GM12878 (cell line): ENCODE measurements around the gene TRIP6. TPM values are rescaled to one million over a fixed set of nuclear protein-coding genes. Genes with fewer than 3 reads are reported as not detected.
A peak's percentile ranks its signal among the peaks of the same experiment; 100 is the strongest.

ENCODE experiments used
- CREM ChIP-seq: IDR thresholded peaks from 2 replicates; pipeline ENCODE4 v1.6.1; 2014; ENCODE audit warnings: antibody characterized with exemption, low read depth
- DPF2 ChIP-seq: fragments of 450-650 bp; IDR thresholded peaks from 2 replicates; pipeline ENCODE4 v1.6.1; 2017; ENCODE audit warnings: mild to moderate bottlenecking
- ETV6 ChIP-seq, 2 experiments: fragments of 450-650 bp in 1 of 2; IDR thresholded peaks in 1 of 2; conservative IDR thresholded peaks in 1 of 2; 2 replicates each; pipeline ENCODE4 v1.6.1; 2014; ENCODE audit warnings: antibody characterized with exemption in 1 of 2, borderline replicate concordance in 1 of 2, low read depth in 1 of 2, mild to moderate bottlenecking in 1 of 2, moderate library complexity in 1 of 2
- LARP7 ChIP-seq: fragments of 450-650 bp; IDR thresholded peaks from 2 replicates; pipeline ENCODE4 v1.6.1; 2017; ENCODE audit warnings: mild to moderate bottlenecking
- MYC ChIP-seq: IDR thresholded peaks from 2 replicates; pipeline ENCODE4 v1.6.1; 2011; ENCODE audit warnings: mild to moderate bottlenecking, low read length, moderate library complexity, inconsistent platforms; ENCODE audit not compliant: insufficient read depth, insufficient replicate concordance, insufficient read length, severe bottlenecking
- NBN ChIP-seq: fragments of 450-650 bp; IDR thresholded peaks from 2 replicates; pipeline ENCODE4 v1.6.1; 2016
- PML ChIP-seq: IDR thresholded peaks from 2 replicates; pipeline ENCODE4 v1.6.1; 2012; ENCODE audit warnings: low read length, inconsistent platforms
- POLR2A ChIP-seq: IDR thresholded peaks from 2 replicates; pipeline ENCODE4 v1.6.1; 2011; ENCODE audit warnings: low read depth, mild to moderate bottlenecking, low read length
- RAD51 ChIP-seq: fragments of 450-650 bp; IDR thresholded peaks from 2 replicates; pipeline ENCODE4 v1.6.1; 2016; ENCODE audit warnings: moderate library complexity, mild to moderate bottlenecking, inconsistent platforms
- SMC3 ChIP-seq: IDR thresholded peaks from 2 replicates; pipeline ENCODE4 v1.6.1; 2011; ENCODE audit warnings: low read length, improper control_type of control experiment, borderline replicate concordance
- polyA plus RNA-seq, 11 experiments: library from polyadenylated mRNA; depleted of rRNA in 4 of 11; unstranded in 6 of 11; stranded (reverse) in 5 of 11; fragments of >200 nt; fragmentation: Nextera tagmentation in 4 of 11; fragmentation: Illumina TruSeq in 1 of 11; extraction: Ambion mirVana in 4 of 11; extraction: Trizol in 1 of 11; gene quantifications; 1 replicate in 1 of 11; 2 replicates in 10 of 11; pipeline versions ENCODE4 v1.2.1 to v1.2.3, GENCODE V29; 2011 to 2016; ENCODE audit warnings: inconsistent platforms in 2 of 11, missing spikeins in 2 of 11, low read depth in 1 of 11
- total RNA-seq, 4 experiments: library from RNA; depleted of rRNA in 3 of 4; stranded (reverse); fragments of >200 nt in 3 of 4; fragmentation: Illumina TruSeq in 1 of 4; extraction: Trizol in 1 of 4; gene quantifications; 2 replicates each; pipeline versions ENCODE4 v1.2.1 to v1.2.3, GENCODE V29; 2013 to 2021
- TF ChIP-seq, protein P1 (sequence below): fragments of 450-650 bp; IDR thresholded peaks from 2 replicates; pipeline ENCODE4 v1.6.1; 2016; ENCODE audit warnings: mild to moderate bottlenecking, moderate library complexity, borderline replicate concordance
- TF ChIP-seq, protein P2 (sequence below): fragments of 450-650 bp; IDR thresholded peaks from 2 replicates; pipeline ENCODE4 v1.6.1; 2018; ENCODE audit warnings: borderline replicate concordance, mild to moderate bottlenecking; ENCODE audit not compliant: partially characterized antibody
- TF ChIP-seq, protein P3 (sequence below): fragments of 450-650 bp; formaldehyde crosslinking; IDR thresholded peaks from 2 replicates; pipeline ENCODE4 v1.5.0; 2022; ENCODE audit warnings: mild to moderate bottlenecking, missing genetic modification characterization
- TF ChIP-seq, protein P4 (sequence below): IDR thresholded peaks from 2 replicates; pipeline ENCODE4 v1.6.1; 2012; ENCODE audit warnings: low read depth, low read length, improper control_type of control experiment
- TF ChIP-seq, protein P5 (sequence below): fragments of 450-650 bp; formaldehyde crosslinking; IDR thresholded peaks from 2 replicates; pipeline ENCODE4 v1.4.0; 2020; ENCODE audit warnings: mild to moderate bottlenecking, moderate library complexity

TRIP6 gene
- total and polyA plus RNA-seq, 10 of the 15 experiments (the other 5 are each of a cell fraction or from before 2014, with no cell fraction given) = 2.5 to 47.4 (median 25.5) TPM

DNA sequence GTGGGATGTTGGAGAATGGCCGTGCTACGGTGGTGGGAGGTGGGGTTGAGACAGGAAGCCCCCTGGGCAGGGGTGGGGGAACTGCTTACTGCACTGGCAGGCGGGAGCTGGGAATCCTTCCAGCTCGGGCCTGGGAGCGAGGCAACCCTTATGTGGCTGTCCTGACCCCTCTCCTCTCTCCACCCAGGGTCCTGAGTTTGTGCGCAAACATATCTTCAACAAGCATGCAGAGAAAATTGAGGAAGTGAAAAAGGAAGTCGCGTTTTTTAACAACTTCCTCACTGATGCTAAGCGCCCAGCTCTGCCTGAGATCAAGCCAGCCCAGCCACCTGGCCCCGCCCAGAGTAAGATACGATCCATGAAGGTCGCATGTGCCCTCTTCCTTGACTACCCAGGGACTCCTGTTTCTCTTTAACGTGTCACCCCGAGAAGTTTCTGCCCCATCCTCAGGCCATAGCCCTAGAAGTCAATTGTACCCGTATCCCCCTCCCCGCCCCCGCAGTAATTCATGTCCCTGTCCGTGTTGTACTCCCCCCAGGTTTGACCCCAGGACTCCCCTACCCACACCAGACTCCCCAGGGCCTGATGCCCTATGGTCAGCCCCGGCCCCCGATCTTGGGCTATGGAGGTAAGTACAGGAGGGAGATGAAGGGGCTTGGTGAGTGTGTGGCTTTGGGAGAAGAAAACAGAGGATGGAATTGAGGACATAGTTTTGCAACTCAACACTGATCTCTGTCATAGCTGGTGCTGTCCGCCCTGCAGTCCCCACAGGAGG lies 20.5 kb downstream of the TRIP6 start (continued):
- TF ChIP-seq, protein P1, sequence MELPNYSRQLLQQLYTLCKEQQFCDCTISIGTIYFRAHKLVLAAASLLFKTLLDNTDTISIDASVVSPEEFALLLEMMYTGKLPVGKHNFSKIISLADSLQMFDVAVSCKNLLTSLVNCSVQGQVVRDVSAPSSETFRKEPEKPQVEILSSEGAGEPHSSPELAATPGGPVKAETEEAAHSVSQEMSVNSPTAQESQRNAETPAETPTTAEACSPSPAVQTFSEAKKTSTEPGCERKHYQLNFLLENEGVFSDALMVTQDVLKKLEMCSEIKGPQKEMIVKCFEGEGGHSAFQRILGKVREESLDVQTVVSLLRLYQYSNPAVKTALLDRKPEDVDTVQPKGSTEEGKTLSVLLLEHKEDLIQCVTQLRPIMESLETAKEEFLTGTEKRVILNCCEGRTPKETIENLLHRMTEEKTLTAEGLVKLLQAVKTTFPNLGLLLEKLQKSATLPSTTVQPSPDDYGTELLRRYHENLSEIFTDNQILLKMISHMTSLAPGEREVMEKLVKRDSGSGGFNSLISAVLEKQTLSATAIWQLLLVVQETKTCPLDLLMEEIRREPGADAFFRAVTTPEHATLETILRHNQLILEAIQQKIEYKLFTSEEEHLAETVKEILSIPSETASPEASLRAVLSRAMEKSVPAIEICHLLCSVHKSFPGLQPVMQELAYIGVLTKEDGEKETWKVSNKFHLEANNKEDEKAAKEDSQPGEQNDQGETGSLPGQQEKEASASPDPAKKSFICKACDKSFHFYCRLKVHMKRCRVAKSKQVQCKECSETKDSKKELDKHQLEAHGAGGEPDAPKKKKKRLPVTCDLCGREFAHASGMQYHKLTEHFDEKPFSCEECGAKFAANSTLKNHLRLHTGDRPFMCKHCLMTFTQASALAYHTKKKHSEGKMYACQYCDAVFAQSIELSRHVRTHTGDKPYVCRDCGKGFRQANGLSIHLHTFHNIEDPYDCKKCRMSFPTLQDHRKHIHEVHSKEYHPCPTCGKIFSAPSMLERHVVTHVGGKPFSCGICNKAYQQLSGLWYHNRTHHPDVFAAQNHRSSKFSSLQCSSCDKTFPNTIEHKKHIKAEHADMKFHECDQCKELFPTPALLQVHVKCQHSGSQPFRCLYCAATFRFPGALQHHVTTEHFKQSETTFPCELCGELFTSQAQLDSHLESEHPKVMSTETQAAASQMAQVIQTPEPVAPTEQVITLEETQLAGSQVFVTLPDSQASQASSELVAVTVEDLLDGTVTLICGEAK = peak; percentile 73; the same call in 1 of the 2 replicates
- TF ChIP-seq, protein P2, sequence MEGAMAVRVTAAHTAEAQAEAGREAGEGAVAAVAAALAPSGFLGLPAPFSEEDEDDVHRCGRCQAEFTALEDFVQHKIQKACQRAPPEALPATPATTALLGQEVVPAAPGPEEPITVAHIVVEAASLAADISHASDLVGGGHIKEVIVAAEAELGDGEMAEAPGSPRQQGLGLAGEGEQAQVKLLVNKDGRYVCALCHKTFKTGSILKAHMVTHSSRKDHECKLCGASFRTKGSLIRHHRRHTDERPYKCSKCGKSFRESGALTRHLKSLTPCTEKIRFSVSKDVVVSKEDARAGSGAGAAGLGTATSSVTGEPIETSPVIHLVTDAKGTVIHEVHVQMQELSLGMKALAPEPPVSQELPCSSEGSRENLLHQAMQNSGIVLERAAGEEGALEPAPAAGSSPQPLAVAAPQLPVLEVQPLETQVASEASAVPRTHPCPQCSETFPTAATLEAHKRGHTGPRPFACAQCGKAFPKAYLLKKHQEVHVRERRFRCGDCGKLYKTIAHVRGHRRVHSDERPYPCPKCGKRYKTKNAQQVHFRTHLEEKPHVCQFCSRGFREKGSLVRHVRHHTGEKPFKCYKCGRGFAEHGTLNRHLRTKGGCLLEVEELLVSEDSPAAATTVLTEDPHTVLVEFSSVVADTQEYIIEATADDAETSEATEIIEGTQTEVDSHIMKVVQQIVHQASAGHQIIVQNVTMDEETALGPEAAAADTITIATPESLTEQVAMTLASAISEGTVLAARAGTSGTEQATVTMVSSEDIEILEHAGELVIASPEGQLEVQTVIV = no peak
- TF ChIP-seq, protein P3, sequence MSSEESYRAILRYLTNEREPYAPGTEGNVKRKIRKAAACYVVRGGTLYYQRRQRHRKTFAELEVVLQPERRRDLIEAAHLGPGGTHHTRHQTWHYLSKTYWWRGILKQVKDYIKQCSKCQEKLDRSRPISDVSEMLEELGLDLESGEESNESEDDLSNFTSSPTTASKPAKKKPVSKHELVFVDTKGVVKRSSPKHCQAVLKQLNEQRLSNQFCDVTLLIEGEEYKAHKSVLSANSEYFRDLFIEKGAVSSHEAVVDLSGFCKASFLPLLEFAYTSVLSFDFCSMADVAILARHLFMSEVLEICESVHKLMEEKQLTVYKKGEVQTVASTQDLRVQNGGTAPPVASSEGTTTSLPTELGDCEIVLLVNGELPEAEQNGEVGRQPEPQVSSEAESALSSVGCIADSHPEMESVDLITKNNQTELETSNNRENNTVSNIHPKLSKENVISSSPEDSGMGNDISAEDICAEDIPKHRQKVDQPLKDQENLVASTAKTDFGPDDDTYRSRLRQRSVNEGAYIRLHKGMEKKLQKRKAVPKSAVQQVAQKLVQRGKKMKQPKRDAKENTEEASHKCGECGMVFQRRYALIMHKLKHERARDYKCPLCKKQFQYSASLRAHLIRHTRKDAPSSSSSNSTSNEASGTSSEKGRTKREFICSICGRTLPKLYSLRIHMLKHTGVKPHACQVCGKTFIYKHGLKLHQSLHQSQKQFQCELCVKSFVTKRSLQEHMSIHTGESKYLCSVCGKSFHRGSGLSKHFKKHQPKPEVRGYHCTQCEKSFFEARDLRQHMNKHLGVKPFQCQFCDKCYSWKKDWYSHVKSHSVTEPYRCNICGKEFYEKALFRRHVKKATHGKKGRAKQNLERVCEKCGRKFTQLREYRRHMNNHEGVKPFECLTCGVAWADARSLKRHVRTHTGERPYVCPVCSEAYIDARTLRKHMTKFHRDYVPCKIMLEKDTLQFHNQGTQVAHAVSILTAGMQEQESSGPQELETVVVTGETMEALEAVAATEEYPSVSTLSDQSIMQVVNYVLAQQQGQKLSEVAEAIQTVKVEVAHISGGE (CRISPR knock-in tag) = no peak
- TF ChIP-seq RAD51 = no peak
- peak; percentile 62 for TF ChIP-seq POLR2A
- peak; percentile 84 for TF ChIP-seq CREM
- TF ChIP-seq NBN = 0 out of 2 replicates have a peak, but pooled peaks have one; percentile 35
- TF ChIP-seq, protein P4, sequence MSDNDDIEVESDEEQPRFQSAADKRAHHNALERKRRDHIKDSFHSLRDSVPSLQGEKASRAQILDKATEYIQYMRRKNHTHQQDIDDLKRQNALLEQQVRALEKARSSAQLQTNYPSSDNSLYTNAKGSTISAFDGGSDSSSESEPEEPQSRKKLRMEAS = peak; percentile 38; the same call in 1 of the 2 replicates
- TF ChIP-seq DPF2 = peak; percentile 44; the same call in 1 of the 2 replicates
- TF ChIP-seq PML = no peak
- TF ChIP-seq ETV6 (conservative IDR thresholded peaks at IDR 0.05 in 1 of 2, IDR thresholded peaks at IDR 0.05 in 1 of 2; ENCODE audit: borderline replicate concordance in 1 of 2, low read depth in 1 of 2) = peak in 1 of 2 experiments; percentile 80; a peak in 2 of 4 replicates
- TF ChIP-seq, protein P5, sequence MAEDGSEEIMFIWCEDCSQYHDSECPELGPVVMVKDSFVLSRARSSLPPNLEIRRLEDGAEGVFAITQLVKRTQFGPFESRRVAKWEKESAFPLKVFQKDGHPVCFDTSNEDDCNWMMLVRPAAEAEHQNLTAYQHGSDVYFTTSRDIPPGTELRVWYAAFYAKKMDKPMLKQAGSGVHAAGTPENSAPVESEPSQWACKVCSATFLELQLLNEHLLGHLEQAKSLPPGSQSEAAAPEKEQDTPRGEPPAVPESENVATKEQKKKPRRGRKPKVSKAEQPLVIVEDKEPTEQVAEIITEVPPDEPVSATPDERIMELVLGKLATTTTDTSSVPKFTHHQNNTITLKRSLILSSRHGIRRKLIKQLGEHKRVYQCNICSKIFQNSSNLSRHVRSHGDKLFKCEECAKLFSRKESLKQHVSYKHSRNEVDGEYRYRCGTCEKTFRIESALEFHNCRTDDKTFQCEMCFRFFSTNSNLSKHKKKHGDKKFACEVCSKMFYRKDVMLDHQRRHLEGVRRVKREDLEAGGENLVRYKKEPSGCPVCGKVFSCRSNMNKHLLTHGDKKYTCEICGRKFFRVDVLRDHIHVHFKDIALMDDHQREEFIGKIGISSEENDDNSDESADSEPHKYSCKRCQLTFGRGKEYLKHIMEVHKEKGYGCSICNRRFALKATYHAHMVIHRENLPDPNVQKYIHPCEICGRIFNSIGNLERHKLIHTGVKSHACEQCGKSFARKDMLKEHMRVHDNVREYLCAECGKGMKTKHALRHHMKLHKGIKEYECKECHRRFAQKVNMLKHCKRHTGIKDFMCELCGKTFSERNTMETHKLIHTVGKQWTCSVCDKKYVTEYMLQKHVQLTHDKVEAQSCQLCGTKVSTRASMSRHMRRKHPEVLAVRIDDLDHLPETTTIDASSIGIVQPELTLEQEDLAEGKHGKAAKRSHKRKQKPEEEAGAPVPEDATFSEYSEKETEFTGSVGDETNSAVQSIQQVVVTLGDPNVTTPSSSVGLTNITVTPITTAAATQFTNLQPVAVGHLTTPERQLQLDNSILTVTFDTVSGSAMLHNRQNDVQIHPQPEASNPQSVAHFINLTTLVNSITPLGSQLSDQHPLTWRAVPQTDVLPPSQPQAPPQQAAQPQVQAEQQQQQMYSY = no peak
- TF ChIP-seq SMC3 = no peak
- TF ChIP-seq LARP7 = no peak
- no peak for TF ChIP-seq MYC
